NCI-H748 (cell line): ENCODE data around the gene PAPPA2.

Experiments
- DNase-seq: peaks from one replicate; lab custom pipeline; 2025; ENCODE audit not compliant: unreplicated experiment; lab: John Stamatoyannopoulos, UW

PAPPA2 gene

GRCh38 chr1:176499671-176500070 is 36.7 kb downstream of the PAPPA2 start:
- DNase-seq = no peak

- DNase-seq = no peak
Measured at GRCh38 chr1:176501599-176501998, 38.6 kb downstream of the PAPPA2 start.

GRCh38 chr1:176504848-176505553 is 42.0 kb downstream of the PAPPA2 start:
- no peak for DNase-seq

- no peak for DNase-seq
Measured at GRCh38 chr1:176512966-176513365, 50.0 kb downstream of the PAPPA2 start.

- peak; percentile 55 for DNase-seq
Measured at GRCh38 chr1:176515310-176515709, 52.3 kb downstream of the PAPPA2 start.

GRCh38 chr1:176517484-176517883 is 54.5 kb downstream of the PAPPA2 start:
- no peak for DNase-seq

GRCh38 chr1:176521211-176521610 is 58.2 kb downstream of the PAPPA2 start:
- DNase-seq = no peak

GRCh38 chr1:176522310-176522845 is 59.4 kb downstream of the PAPPA2 start:
- DNase-seq = no peak

- no peak for DNase-seq
Measured at GRCh38 chr1:176529395-176530090, 66.6 kb downstream of the PAPPA2 start.

GRCh38 chr1:176531036-176531435 is 68.1 kb downstream of the PAPPA2 start:
- DNase-seq = no peak

GRCh38 chr1:176531921-176532897 is 69.2 kb downstream of the PAPPA2 start:
- DNase-seq = no peak

GRCh38 chr1:176533020-176533419 is 70.0 kb downstream of the PAPPA2 start:
- DNase-seq = no peak

- DNase-seq = no peak
Measured at GRCh38 chr1:176536588-176536987, 73.6 kb downstream of the PAPPA2 start.

- no peak for DNase-seq
Measured at GRCh38 chr1:176539018-176539417, 76.0 kb downstream of the PAPPA2 start.

- no peak for DNase-seq
Measured at GRCh38 chr1:176540428-176540827, 77.5 kb downstream of the PAPPA2 start.

GRCh38 chr1:176541663-176542062 is 78.7 kb downstream of the PAPPA2 start:
- DNase-seq = no peak

GRCh38 chr1:176542352-176542751 is 79.4 kb downstream of the PAPPA2 start:
- no peak for DNase-seq

- DNase-seq = no peak
Measured at GRCh38 chr1:176543360-176544129, 80.6 kb downstream of the PAPPA2 start.

- no peak for DNase-seq
Measured at GRCh38 chr1:176545034-176545639, 82.2 kb downstream of the PAPPA2 start.

- no peak for DNase-seq
Measured at GRCh38 chr1:176546825-176547224, 83.8 kb downstream of the PAPPA2 start.
